GM21360 (cell line): ENCODE results near the gene REELD1.
A peak's percentile ranks its signal among the peaks of the same experiment; 100 is the strongest.

Experiments used
- ATAC-seq: cut with Tn5 transposase; IDR thresholded peaks from one replicate; pipeline ENCODE4 v1.9.1; 2021; ENCODE audit warnings: mild to moderate bottlenecking, moderate library complexity; ENCODE audit not compliant: unreplicated experiment

The REELD1 gene

GRCh38 chr4:146265950-146266490, 51.7 kb downstream of the REELD1 start:
- ATAC-seq: no peak

- ATAC-seq: no peak
These were observed 53.5 kb downstream of the REELD1 start for GRCh38 chr4:146267826-146268225.

GRCh38 chr4:146269228-146269653, 54.9 kb downstream of the REELD1 start:
- ATAC-seq: peak; percentile 43

DNA sequence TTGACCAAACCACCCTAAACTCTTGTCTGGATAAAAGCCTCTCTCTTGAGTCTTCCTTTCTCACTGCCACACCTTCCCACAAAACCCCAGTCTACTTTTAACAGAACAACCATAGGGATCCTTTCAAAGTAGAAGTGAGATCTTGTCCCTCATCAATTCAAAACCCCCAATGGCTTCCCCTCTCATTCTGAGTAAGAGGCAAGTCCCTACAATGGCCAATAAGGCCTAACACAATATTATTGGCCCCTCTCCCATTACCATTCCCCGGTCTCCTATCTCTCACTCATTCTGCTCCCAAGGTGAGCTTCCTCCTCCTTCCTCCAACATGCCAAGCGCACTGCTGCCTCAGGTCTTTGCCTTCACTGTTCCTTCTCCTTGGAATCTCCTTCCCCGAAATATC, 57.1 kb downstream of the REELD1 start:
- ATAC-seq: no peak

DNA sequence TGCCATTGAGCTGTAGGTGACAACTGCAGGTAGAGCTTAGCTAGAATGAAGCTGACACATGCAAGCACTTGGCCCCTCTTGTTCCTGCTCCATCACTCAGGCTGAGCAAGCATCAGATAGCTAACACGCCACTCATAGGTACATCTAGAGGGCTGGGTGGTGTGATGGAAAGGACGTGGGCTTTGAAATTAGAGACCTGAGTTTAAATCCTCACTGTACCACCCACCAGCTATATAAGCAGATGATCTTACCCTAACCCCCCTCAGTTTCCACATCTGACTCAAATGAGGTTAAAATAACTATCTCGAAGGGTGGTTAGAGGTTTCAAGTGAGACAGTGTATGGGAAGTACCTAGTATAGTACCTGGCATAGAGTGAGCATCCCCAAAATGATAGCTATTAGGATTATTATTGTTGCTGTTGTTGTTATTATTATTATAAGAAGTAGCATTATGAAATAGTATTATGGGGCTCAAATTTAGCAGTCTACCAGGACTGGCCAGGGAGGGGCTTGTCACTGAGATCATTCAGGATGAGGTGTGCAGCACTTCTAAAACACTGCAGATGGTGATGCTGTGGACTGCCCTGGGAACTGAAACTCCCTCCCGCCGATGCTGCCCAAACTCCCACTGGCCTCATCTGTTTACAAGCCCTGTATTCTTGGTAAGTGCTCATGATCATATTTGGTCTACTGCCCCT, 59.0 kb downstream of the REELD1 start:
- peak; percentile 77 for ATAC-seq

GRCh38 chr4:146274774-146275173, 60.4 kb downstream of the REELD1 start:
- ATAC-seq: no peak

GRCh38 chr4:146275370-146275769, 61.0 kb downstream of the REELD1 start:
- no peak for ATAC-seq

- no peak for ATAC-seq
These were observed 64.6 kb downstream of the REELD1 start for GRCh38 chr4:146278986-146279385.
